Right kidney (tissue), 1 donor: ENCODE data around the gene LBHD1.
"Not testable (repeated sequence)": the region's sequence is repeated elsewhere in the genome, so short reads cannot be mapped to it uniquely, and the experiment has no call there.

ENCODE experiments used
- DNase-seq: peaks from one replicate; pipeline ENCODE4 v3.0.0-alpha.2; 2016

LBHD1 gene

DNA sequence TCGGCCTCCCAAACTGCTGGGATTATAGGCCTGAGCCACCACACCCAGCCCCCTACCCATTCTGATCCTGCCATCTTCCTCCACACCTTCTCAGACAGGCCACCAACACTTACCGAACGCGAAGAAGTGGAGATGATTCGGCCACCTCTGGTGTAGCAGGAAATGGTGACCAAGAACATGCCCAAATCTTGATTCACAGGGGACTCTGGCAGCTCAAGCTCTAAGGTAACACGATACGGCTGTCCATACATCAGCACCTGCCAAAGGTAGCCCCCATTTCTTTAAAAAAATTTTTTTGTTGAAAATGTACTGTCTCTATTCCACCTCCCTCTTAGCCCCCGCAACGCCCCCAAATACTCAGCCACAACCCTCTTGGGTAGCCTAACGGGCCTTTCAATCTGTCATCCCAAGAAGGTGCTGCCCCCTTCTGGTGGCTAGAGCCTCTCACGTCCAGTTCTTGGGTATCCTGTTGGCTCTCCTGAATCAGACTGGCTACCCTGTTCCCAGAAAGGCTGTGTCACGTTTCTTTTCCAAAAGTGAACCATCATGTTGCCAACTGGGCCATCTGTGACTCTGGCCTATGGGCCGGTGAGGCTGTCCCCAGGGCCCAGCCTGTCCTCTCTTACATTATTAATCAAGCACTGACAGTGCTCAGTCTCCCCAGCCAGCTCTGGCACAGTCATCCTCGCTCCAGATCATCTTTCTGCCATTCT, 22.5 kb upstream of the LBHD1 start:
- DNase-seq = peak; percentile 51

DNA sequence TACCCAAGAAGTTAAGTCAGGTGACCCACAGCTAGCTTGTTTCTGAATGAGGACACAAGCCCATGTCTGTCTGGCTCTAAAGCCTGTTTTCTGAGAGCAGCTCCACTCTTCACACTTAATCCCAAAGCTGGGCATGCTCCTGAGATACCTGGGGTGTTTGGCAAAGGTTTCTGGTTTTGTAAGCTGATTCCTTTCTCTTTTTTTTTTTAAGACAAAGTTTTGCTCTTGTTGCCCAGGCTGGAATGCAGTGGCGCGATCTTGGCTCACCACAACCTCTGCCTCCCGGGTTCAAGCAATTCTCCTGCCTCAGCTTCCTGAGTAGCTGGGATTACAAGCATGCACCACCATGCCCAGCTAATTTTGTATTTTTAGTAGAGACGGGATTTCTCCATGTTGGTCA, 21.6 kb upstream of the LBHD1 start:
- DNase-seq = not testable (repeated sequence)

DNA sequence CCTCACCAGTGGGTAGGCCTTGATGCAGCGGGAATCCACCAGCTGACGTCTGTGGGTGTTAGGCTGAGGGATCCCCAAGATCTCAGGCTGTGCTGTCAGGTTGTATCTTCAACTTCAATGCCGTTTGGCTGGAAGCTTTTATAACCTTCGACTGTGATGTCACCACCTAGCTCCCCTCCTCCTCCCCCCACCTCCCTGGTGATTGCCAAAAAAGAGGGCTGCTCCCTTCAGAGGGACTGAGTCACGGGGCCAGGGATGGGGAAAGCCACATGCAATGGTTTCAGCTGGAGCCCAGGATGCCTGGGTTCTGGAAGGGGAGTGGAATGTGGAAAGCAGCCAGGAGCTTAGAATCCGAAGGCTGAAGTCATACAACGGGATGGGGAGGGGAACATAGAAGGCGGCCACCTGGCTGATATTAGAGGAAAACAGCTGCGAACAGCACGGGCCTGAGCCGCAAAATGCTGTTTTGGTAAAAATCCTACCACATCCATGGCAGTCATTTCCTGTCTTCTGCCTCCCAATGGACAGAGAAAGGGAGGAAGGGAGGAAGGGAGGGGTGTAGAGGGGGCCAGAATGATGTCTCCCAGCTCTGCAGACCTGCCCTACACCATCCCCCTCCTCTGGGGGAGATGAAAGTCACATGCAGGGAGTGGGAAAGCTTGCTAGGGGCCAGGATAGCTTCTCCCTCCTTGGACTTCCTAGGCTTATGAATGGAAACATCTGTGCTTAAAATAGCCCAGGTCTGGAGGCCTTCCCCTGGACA, 17.5 kb upstream of the LBHD1 start, which contains the start of gene LRRN4CL:
TSS of gene LRRN4CL (minus strand) at position 110 of the 763 bp plus-strand sequence. CDS start 1,022 bp downstream, outside the sequence.
- peak; percentile 17 for DNase-seq

DNA sequence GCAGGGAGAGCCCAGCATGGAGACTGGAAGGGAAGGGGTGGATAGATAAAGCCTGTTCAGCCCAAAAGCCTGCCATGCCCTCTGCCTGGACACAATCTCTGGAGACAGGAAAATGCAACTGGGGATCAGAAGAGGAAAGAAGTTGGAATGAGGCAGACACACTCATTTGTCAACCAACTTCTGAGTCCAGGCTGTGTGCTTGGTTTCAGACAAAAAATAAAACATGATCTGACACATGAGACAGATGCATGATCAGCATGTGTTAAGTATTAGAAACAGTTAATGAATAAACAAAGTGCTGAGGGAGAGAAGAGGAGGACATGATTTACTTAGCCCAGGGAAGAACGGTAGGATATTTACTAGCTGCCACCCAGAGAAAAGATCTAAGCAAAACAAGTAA, 16.4 kb upstream of the LBHD1 start:
- no peak for DNase-seq

DNA sequence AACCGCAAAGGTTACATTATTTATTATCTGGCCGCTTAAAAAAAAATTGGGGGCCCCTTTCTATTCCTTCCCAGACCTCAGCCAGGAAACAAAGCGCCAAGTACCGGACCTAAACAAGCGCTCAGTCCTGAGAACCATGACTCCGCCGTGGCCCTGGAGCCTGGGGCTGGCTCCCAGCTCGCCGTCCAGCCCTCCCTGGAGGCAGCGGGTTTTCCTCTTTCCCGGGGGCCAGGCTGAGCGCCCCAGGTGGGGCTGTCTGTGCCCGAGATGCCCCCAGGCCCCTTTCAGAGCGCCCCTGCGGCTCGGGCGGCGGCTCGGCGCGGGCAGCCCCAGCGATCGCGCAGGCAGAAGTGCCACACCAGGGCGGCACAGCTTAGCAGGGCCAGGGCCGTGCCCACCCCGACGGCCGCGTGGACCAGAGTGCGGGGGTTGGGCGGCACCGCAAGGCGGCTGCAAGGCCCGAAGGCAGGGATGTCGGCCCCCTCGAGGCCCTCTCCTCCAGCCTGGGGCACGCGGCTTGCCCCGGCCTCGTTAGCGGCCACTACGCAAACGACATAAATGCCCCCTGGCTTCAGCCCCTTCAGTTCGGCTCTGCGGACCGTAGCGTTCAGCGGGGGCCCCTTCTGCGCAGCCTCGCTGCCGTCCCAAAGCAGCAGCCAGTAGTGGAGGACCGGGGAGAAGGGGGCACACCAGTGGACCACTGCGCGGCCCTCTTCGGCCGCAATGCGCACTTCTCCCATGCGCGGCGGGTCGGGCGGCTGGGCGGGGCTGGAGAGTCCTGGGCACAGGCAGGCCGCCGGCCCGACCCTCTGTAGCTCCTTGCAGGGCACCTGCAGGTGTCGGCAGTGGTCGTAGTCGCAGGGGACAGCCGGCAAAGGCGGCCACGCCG, 15.7 kb upstream of the LBHD1 start:
- peak; percentile 80 for DNase-seq

DNA sequence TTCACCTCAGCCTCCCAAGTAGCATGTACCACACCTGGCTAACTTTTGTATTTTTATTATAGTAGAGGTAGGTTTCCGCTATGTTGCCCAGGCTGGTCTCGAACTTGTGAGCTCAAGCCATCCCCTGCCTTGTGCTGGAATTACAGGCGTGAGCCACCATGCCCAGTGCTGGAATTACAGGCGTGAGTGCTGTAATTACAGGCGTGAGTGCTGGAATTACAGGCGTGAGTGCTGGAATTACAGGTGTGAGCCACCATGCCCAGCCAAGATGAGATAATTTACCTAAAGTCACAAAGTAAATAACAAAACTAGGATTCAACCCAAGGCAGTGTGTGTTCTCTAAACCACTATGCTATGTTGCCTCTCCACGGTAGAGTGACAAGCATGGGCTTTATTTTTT, 10.5 kb upstream of the LBHD1 start:
- no peak for DNase-seq

DNA sequence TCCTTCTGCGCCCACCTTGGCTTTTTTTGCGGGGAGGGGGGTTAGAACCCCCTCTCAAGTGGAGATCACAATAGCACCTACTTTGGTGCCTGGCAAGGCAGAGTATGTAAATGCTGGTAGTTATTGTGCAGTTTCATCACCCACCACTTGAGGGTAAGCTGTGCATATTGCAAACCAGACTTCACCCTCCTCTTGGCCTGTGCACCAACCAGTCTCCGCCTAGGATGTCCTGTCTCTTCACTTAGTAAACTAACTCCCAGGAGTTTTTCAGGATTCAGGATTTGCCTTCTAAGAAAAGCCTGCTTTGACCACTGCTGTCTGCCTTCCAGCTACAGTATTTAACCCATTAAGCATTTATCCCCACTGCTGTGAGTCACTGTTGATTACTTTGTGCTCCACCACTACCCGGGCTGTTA, 8.8 kb upstream of the LBHD1 start:
- peak; percentile 11 for DNase-seq

DNA sequence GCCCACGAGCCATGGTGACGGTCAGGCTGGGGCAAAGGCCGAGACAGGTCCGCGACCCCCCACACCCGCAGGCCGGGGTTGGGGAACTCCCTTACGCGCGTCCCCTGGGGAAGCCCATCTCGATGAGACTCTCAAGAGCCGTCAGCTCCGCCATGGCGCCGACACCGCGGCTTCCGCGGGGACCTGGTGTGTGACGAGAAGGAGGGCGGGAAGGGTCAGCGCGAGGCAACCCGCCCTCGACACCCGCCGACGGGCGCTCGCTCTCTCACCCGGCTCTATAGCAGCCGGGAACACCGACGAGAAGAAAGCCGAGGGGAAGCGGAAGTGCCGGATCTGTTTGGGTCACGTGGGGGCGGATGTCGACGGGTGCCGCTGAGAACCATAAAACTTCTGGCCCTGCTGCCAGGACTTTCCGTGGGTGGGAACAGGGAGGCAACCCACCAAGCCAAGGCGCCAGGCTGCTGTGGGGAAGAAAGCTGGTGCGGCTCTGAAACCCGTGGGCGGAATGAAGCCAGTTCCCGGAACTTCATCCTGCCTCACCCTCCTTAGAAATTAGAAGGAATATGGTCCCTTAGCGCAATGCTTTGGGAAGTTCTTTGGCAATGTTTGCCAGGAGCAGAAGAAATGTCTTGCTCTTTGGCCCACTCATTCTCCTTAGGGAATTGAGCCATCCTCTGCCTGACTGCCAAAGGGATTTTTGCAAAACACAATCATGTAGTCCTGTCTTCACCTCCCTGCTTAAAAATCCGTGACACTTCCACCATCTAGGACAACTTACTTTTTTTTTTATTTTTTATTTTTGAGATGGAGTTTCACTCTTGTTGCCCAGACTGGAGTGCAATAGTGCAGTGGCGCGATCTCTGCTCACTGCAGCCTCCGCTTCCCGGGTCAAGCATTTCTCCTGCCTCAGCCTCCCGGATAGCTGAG, 7.0 kb upstream of the LBHD1 start, which contains the start of gene UBXN1:
TSS of gene UBXN1 (minus strand) at position 304 of the 927 bp plus-strand sequence. CDS start at position 154, 150 bp downstream.
- DNase-seq = peak; percentile 88

DNA sequence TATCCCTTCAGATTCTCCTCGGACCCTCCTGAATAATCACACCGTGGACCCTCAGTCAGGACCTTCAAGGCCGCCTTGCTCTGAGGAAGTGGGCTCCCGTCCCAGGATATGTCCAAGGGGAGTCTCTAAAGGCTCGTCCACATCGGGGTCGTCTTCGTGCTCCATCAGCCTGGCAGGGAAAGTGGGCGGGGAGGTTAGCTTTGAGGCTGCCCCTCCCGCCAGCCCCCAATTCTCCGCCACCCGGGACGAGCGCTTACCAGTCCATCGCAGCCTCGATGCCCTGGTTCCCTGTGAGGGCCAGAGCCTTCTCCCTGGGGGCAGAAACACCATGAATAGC, 6.3 kb upstream of the LBHD1 start:
- no peak for DNase-seq

DNA sequence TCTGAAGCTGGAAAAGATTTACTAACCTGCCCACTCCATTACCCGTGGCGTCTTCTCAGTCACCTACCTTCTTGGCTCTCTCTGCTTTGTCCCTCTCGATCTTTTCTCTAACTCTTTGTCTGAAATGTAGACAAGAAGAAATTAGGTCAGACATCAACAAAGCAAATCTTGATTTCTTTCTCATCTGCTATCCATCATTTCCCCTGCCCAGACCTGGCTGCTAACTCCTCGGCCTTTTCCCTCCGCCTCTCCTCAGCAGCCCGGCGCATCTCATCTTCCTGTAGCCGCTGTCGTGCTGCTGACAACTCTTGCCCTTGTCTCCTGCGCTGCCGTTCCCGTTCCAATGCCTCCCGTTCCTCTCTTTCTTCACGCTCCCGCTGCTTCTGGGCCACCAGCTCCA, 5.6 kb upstream of the LBHD1 start:
- no peak for DNase-seq

DNA sequence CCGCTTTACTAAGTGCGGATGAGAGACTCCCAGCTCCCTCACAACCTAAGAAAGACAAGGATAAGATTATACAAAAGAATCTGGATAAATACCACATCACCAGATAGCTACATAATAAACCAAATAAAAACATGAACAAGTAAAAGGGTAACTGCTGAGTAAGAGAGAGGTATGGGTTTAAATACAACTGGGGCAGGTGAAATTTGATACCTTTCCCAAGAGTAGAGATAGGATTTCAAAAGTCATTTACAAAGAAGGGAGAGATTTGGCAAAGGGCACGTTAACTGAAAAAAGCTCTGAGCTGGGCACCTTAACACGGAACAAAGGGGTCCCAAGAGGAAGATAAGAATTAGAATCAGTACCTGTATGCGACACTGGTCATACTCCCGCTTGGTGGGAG, 5.1 kb upstream of the LBHD1 start:
- no peak for DNase-seq

DNA sequence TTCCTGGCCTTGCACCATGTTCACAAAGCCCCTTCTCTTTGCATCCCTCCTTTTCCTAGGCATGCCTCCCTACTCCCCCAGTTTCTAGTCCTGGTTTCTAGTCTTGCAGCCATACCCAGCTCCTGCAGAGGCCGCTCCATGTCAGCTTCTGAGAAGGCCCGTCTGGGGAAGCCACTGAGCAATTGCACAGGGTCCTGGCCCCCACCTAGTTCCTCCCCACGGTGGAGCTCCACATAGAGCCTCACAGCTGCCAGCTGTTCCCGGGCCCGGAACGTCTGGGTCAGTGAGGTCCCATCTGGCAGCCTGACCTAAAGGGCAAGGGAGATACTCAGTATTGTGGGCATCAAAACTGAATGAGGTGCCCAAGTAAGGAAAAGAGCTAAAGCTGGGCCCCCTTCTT, 4.6 kb upstream of the LBHD1 start:
- no peak for DNase-seq

DNA sequence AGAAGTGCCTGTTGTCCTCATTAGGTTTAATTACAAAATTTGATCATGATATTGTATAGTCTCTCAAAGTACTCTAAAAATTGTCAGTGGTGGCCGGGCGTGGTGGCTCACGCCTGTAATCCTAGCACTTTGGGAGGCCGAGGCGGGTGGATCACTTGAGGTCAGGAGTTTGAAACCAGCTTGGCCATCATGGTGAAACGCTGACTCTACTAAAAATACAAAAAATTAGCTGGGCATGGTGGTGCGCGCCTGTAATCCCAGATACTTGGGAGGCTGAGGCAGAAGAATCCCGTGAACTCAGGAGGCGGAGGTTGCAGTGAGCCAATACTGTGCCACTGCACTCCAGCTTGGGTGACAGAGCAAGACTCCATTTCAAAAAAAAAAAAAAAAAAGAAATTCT, 3.3 kb upstream of the LBHD1 start:
- not testable (repeated sequence) for DNase-seq

DNA sequence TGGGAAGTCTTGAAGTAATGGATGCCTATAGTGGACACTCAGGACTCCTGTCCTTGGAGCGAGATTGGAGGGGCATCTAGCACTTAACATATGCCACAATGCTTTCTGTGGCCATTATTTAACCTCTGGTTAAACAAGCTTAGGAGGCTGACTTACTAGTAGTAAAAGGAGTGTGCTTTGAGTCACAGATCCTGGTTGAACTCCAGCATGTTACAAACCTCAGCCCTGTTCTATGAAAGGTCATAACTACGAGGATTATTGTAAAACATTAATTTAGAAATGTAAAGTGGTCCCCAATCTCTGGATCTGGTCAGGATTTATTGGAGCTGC, 1.1 kb upstream of the LBHD1 start:
- no peak for DNase-seq

DNA sequence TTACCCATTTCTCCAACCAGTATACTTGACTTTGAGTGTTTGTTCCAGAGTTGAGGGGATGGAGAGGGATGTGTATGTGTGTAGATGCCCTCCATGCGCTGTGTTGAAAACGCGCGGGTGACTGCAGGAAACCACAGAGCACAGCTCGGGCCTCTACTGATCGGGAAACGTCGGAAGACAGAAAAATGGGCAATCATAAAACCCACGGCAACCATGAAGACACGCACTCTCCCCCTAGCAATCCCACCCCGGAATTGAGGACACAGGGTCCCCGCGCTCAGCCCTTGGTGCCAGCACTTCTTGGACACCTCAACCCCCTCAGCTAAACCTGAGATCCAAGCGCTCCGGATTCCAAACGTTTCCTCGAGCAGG, 845 bp downstream of the LBHD1 start:
- DNase-seq = no peak

DNA sequence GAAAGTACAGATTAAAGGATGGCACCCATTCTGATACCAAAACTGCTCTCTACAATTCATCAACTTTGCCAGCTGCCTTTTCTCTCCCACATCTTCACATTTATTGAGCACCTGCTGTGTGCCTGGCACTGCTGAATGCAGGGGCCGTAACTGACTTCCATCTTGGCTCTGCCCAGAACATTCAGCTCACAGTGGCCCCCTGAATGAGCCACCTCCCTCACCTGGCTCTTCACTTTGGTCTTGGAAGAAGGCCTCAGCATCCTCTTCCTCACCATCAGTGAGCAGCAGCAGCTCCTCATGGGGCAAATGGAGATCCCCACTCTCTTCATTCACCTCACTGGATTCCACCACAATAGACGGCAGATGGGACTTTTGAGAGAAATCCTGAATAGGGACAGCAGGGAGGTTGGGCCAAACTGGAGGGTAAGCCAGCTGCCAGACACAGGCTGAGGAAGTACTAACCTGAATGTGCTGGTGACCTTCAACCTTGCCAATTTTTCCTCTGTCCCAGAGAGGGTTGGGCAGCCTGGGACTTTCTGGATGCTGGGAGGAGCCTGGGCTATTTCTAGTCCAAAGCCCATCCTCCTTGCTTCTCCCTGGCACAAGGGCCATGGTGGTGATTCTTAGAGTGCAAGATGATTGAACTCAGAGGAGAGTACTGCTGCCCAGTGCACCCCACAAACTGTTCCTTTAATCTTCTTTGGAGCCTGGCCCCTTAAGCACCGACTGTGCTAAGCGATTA, 2.5 kb downstream of the LBHD1 start:
- no peak for DNase-seq

DNA sequence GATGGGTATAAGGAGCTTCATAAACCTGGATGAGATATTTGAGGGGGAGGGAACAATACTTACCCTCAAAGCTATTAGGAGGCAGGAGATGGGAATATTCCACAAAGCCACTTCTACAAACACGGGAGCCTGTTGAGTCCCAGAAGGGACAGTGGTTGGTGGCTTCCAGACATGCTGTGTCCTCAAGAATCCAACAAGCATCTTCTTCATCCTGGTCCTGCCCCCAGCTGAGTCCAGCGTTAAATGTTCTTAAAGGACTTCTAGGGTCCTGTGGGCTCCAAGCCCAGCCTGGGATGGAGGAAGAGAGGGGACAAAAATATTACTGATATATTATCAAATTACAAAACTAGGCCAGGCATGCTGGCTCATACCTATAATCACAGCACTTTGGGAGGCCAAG, 4.6 kb downstream of the LBHD1 start:
- no peak for DNase-seq

DNA sequence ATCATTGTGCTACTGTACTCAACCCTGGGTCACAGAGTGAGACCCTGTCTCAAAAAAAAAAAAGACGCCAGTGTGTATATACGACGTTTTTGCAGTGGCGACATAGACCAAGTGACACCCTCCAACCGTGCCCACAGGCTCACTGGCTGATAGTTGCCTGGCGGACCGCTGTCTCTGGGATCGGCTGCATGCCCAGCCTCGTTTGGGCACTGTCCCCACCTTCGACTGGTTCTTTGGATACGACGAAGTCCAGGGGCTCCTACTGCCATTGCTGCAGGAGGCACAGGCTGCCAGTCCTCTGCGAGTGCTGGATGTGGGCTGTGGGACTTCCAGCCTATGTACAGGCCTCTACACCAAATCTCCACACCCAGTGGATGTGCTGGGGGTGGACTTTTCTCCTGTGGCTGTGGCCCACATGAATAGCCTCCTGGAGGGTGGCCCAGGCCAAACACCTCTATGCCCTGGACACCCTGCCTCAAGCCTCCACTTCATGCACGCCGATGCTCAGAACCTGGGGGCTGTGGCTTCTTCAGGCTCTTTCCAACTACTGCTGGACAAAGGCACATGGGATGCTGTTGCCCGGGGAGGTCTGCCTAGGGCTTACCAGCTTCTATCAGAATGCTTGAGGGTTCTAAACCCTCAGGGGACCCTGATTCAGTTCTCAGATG, 5.7 kb downstream of the LBHD1 start:
- no peak for DNase-seq

DNA sequence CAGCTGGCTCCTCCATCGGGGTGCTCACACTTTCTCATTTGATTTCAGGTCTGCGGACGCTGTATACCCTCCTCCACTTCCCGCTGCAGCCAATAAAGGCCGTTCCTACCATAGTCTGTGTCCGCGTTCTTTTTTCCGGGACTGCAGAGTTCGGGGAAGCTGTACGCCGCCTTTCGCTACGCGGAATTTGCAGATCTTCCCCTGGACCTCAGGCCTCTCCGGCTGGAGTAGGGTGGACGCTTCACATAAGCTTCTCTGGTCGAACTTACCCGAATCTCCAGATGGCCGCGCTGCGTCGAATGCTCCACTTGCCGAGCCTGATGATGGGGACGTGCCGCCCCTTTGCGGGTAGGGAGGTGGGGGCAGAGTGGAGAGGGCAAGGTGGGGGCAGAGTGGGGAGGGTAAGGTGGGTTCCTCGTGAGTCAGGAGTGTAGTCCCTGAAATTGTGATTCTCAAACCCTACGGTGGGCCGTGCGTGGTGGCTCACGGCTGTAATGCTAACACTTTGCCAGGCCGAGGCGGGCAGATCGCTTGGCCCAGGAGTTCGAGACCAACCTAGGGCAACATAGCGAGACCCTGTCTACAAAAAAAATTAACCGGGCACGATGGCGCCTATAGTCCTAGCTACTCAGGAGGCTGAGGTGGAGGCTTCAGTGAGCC, 6.3 kb downstream of the LBHD1 start:
- no peak for DNase-seq

DNA sequence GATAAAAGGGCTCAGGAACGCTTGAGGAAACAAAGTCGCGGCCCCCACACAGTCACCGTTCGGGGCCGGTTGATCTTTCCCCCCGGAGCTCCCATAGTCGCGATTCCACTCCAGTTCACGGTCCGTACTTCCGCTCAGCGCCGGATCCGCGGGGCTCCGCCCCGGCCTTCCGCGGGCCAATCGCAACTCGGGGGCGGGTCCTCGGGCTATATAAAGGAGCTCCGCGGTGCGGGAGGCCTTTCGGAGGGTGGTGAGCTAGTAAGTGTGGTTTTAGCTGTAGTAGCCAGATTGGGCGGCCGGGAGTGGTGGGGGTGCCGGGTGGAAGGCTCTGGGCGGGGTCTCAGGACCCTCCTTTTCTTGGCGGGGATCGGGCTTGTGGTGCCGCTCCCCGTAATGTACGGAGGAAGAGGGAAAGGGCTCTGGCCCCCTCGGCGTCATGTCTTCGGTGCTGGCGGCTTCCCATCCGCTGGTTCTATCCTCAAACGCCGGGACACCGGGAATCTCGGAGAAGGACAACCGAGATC, 6.9 kb downstream of the LBHD1 start, which contains the start of the genes C11orf98 and CSKMT:
TSS of gene C11orf98 (minus strand) at position 136 of the 524 bp plus-strand sequence. CDS start at position 95, 41 bp downstream.
TSS of gene CSKMT (plus strand) at position 238 of the 524 bp plus-strand sequence. CDS start 568 bp downstream, outside the sequence.
- DNase-seq = peak; percentile 96
